GM19324 (cell line): ENCODE data around the gene SYVN1.
"Not testable (repeated sequence)": the region's sequence is repeated elsewhere in the genome, so short reads cannot be mapped to it uniquely, and the experiment has no call there.

Experiments used
- ATAC-seq: cut with Tn5 transposase; IDR thresholded peaks from one replicate; pipeline ENCODE4 v1.9.1; 2021; ENCODE audit warnings: mild to moderate bottlenecking, moderate library complexity; ENCODE audit not compliant: unreplicated experiment, low FRiP score

Gene SYVN1

GRCh38 chr11:65152122-65152521 is 17.8 kb upstream of the SYVN1 start:
- ATAC-seq: no peak

DNA sequence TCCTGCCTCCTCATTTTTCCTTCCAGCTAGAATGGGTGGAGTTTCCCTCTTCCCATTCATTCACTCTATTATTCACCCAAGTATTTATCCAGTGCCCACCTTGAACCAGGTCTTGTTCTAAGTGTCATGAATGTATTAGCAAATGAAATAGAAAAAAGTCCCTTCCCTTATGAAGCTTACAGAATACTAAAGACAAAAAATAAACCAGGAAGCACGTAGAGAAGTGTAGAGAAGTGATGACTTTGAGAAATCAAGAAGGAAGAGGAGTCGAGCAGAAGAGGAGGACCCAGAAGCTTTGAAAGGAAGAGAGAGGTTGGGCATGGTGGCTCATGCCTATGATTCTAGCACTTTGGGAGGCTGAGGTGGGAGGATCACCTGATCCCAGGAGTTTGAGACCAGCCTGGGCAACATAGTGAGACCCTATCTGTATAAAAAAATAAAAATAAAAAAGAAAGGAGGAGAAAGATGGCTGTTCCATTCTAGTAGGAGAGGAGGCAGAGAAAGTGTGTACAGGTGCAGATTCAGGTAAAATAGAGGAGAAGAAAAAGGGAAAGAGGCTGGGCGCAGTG is 17.1 kb upstream of the SYVN1 start:
- ATAC-seq: no peak

- ATAC-seq: no peak
These were observed 16.4 kb upstream of the SYVN1 start for GRCh38 chr11:65150509-65151299.

- not testable (repeated sequence) for ATAC-seq
These were observed 15.8 kb upstream of the SYVN1 start for GRCh38 chr11:65150131-65150508.

DNA sequence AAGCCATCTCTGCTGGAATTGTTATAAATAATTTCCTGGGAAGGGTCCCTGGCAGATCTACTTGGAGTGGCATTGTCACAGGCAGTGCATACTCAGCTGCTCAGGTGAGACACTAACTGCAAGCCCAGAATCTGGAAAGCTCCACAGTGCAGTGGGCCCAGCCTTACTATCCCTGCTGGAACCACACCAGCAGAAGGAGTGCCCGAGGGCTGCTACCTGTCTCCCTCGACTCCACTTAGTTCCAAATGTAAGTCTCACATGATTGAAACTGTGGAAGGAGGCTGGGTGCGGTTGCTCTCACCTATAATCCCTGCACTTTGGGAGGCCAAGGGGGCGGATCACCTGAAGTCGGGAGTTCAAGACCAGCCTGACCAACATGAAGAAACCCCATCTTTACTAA is 14.3 kb upstream of the SYVN1 start:
- no peak for ATAC-seq

- ATAC-seq: no peak
These were observed 13.2 kb upstream of the SYVN1 start for GRCh38 chr11:65147352-65148075.

DNA sequence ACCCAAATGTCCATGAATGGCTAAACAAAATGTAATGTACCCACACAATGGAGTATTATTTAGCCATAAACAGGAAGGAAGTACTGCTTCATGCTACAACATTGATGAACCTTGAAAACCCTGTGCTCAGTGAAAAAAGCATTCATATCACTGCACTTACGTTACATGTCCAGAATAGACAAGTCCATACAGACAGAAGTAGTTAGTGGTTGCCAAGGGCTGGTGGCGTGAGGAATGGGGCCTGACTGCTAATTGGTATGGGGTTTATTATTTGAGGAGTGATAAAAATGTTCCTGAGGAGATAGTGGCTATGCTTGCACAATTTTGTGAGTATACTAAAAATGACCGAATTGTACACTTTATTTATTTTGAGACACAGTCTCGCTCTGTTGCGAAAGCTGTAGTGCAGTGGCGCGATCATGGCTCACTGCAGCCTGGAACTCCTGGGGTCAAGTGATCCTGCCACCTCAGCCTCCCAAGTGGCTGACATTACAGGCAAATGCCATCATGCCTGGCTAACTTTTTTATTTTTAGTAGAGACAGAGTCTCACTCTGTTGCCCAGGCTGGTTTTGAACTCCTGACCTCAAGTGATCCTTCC is 7.7 kb upstream of the SYVN1 start:
- ATAC-seq: no peak

- no peak for ATAC-seq
These were observed 2.3 kb upstream of the SYVN1 start for GRCh38 chr11:65136515-65137096.

GRCh38 chr11:65135633-65136145 is 1.4 kb upstream of the SYVN1 start:
- no peak for ATAC-seq

GRCh38 chr11:65134952-65135632 is 773 bp upstream of the SYVN1 start:
- peak; percentile 62 for ATAC-seq

DNA sequence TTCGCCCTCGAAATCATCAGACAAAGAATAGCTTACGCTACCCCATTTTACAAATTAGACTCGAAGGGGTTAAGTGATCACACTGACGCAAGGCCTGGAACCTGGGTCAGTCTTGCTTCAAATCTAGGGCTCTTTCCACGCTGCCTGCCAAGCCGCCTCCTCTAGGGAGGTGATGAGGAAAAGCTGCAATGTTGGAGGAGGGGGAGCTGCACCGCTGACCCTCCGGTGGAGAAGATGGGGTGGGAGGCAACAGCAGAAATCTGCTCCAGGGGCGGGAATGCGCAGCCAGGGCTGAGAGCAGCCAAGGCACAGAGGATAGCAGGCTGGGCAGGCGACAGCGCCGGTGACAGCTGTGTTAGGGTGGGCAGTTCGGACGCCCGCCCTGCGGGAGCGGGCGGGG is 595 bp downstream of the SYVN1 start:
- ATAC-seq: no peak

GRCh38 chr11:65132988-65133700 is 1.2 kb downstream of the SYVN1 start:
- ATAC-seq: no peak

- peak; percentile 39 for ATAC-seq
These were observed 1.9 kb downstream of the SYVN1 start for GRCh38 chr11:65132238-65132987.

DNA sequence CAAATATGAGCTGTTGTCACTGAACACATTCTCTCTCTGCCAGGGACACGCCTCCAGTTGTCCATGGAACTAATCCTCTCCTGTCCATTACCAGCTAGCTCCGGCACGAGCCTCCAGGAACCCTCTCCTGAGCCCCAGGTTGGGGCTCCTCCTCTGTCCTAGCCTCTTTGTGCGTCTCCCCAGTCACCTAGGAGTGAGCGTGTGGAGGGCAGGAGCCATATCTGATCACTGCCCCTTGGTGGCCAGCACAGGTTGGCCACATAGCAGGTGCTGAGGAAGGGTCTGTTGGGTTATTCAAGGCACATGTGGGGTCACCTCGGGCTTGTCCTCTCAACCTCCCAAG is 2.5 kb downstream of the SYVN1 start:
- no peak for ATAC-seq

- ATAC-seq: no peak
These were observed 2.9 kb downstream of the SYVN1 start for GRCh38 chr11:65131417-65131776.

DNA sequence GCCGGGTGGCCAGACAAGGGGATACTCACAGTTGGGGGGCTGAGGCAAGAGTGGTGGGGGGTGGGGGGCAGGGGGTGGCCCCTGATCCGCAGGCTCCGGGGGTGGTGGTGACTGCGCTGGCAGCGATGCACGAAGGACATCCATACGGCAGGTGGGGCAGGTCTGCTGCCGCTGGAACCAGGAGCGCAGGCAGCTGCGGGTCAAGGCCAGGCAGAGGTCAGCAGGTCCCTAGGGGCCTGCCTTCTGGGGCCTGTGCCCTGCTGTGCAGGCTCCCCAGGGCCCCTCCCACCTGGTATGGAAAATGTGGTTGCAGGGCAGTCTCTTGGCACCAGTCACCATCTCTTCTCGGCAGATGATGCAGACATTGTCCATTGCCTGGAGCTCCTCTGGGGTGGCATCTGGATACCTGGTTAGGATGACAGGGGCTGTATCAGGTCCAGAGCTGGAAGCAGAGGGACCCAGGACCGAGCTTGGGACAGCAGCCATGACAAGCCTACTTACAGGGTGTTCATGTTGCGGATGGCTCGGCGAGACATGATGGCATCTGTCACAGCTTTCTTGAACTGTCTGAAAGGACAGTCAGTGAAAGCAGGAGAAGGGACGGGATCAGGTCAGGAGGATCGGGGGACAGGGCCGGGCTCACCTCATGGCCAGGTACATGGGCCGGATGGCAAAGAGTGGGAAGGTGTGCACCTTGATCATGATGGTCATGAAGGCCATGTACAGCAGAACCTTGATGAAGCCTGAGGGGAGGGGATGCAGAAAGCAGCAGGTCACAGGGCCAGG is 3.5 kb downstream of the SYVN1 start:
- no peak for ATAC-seq

- ATAC-seq: no peak
These were observed 4.5 kb downstream of the SYVN1 start for GRCh38 chr11:65129649-65130441.
